Heart left ventricle (tissue), 13 donors: Measurements from ENCODE around the gene ZNF217.

Experiments
- CTCF ChIP-seq, 12 donors: fragments of 200-600 bp; sonication (generic) in 4 of 12; IDR thresholded peaks; one replicate each; pipeline versions ENCODE4 v1.5.0 to v1.8.0; 2018 to 2022; ENCODE audit warnings: antibody characterized with exemption in 12 of 12, mild to moderate bottlenecking in 5 of 12
- POLR2A ChIP-seq, 2 donors: fragments of 450-650 bp; IDR thresholded peaks; one replicate each; pipeline ENCODE4 v1.6.1; 2017; ENCODE audit warnings: antibody characterized with exemption in 2 of 2, mild to moderate bottlenecking in 2 of 2, moderate library complexity in 2 of 2
- donor health status: ischemic (EF 13 %, LVEDD 7.1; RV severe dilation, severe dysfunction).
- donor health status: DM: no; HTN: yes; CAD: no.
- donor health status: DM: no; HTN: no; CAD: no.
- donor health status: ischemic (EF 25% LVEDD 6.9; RV normal size, moderate dysfunction).
- donor health status: ischemic (EF 25% LVEDD 5.7; RV mildly dilated, moderate dysfunction).
- donor health status: ischemic (EF 35%, LVEDD 5.7; RV mildly dilated, moderate dysfunction).
- donor health status: nonischemic (EF 11% LVEDD 7.7; RV severe dilation, severe dysfunction).
- donor health status: DM: yes; HTN: yes; CAD: no.
- donor health status: PGD.
- donor health status: ischemic (EF 29% LVEDD 5.4; RV normal size, mild dysfunction).
- donor health status: nonischemic (EF 23%, LVEDD 6.1; RV moderate dilation, normal function).

GRCh38 chr20:53597030-53597482 is 3.4 kb upstream of the ZNF217 start:
- TF ChIP-seq CTCF (IDR thresholded peaks at IDR 0.05) (no peak), POLR2A (IDR thresholded peaks at IDR 0.05) (no peak)
